ENCODE data around the gene PCDHB6.
A peak's percentile ranks its signal among the peaks of the same experiment; 100 is the strongest.
"Not testable (repeated sequence)": the region's sequence is repeated elsewhere in the genome, so short reads cannot be mapped to it uniquely, and the experiment has no call there.

PCDHB6 gene

GRCh38 chr5:141119250-141119649 lies 30.6 kb upstream of the PCDHB6 start:
- no peak overlapping the region for H3K4me3 ChIP-seq
- DNase-seq, result no peak
- no peaks in the 10 kb centered on the region for H3K27me3 ChIP-seq
- intact Hi-C loops (cut with DNase I; ENCODE audit: low total_unique reads), result no loop called here
- TF ChIP-seq CTCF (IDR thresholded peaks at IDR 0.05), result no peak
- H3K36me3 ChIP-seq, result no peaks in the 10 kb centered on the region
- peaks cover 0 to 59% (median 30%) of the 10 kb centered on the region in 3 donors for H3K9me3 ChIP-seq
- H3K27ac ChIP-seq, result no peak overlapping the region
- H3K4me1 ChIP-seq, result no peaks in the 10 kb centered on the region

DNA sequence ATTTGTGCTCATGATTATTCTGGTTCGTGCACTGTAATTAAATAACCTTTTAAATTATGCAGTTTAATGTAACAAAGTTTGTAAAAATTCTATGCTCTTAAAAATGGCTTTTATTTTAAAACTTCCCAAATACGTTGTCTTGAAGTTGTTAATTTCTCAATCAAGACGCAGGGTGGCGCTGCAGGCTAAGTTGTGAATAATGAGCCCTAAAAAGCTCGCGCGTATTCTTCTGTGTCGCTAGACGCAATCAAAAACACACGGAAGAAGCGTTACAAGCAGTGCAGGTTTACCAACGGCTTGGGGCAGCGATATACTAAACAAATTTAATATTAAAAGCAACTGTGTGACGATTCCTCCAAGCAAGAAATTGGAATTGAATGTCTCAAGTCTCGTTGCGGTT lies 28.3 kb upstream of the PCDHB6 start, which contains the start of gene PCDHB4:
TSS of gene PCDHB4 (plus strand) at position 256 of the 400 bp plus-strand sequence. CDS start 181 bp downstream, outside the sequence.
- Histone ChIP-seq H3K4me1 (no peaks in the 10 kb centered on the region), H3K36me3 (peaks cover 0 to 9% (median 0%) of the 10 kb centered on the region in 3 donors), H3K27ac (no peak within 1 kb of the TSS), H3K9me3 (peaks cover 0 to 55% (median 30%) of the 10 kb centered on the region in 3 donors), H3K27me3 (no peaks in the 10 kb centered on the region), H3K4me3 (peak within 1 kb of the TSS; percentile 32 to 41)
- TF ChIP-seq CTCF (IDR thresholded peaks at IDR 0.05), result peak in 1 of 2 experiments; percentile 28
- intact Hi-C loops (cut with DNase I; ENCODE audit: low total_unique reads), result no loop called here
- DNase-seq, result no peak

DNA sequence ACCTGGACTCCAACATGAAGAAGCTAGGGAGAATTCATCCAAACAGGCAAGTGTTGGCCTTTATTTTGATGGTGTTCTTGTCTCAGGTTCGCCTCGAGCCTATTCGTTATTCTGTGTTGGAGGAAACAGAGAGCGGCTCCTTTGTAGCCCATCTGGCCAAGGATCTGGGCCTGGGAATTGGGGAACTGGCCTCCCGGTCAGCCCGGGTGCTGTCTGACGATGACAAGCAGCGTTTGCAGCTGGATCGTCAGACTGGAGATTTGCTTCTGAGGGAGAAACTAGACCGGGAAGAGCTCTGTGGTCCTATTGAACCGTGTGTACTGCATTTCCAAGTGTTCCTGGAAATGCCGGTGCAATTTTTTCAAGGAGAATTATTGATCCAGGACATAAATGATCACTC lies 27.9 kb upstream of the PCDHB6 start:
- Histone ChIP-seq H3K4me1 (no peaks in the 10 kb centered on the region), H3K9me3 (peaks cover 0 to 55% (median 25%) of the 10 kb centered on the region in 3 donors), H3K36me3 (peaks cover 0 to 9% (median 4%) of the 10 kb centered on the region in 3 donors), H3K4me3 (peak overlapping the region; percentile 32 to 41), H3K27ac (no peak overlapping the region), H3K27me3 (no peaks in the 10 kb centered on the region)
- no peak for DNase-seq
- no peak for TF ChIP-seq CTCF (IDR thresholded peaks at IDR 0.05)
- intact Hi-C loops (cut with DNase I; ENCODE audit: low total_unique reads), result no loop called here

DNA sequence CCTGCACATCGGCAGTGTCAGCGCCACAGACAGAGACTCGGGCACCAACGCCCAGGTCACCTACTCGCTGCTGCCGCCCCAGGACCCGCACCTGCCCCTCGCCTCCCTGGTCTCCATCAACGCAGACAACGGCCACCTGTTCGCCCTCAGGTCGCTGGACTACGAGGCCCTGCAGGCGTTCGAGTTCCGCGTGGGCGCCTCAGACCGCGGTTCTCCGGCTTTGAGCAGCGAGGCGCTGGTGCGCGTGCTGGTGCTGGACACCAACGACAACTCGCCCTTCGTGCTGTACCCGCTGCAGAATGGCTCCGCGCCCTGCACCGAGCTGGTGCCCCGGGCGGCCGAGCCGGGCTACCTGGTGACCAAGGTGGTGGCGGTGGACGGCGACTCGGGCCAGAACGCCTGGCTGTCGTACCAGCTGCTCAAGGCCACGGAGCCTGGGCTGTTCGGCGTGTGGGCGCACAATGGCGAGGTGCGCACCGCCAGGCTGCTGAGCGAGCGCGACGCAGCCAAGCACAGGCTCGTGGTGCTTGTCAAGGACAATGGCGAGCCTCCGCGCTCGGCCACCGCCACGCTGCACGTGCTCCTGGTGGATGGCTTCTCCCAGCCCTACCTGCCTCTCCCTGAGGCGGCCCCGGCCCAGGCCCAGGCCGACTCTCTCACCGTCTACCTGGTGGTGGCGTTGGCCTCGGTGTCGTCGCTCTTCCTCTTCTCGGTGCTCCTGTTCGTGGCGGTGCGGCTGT lies 26.3 kb upstream of the PCDHB6 start:
- H3K4me3 ChIP-seq; H3K27ac ChIP-seq; DNase-seq; H3K27me3 ChIP-seq; H3K36me3 ChIP-seq; intact Hi-C loops (cut with DNase I; ENCODE audit: low total_unique reads); H3K4me1 ChIP-seq: not testable (repeated sequence)
- H3K9me3 ChIP-seq, result peaks cover 0 to 58% (median 23%) of the 10 kb centered on the region in 3 donors

DNA sequence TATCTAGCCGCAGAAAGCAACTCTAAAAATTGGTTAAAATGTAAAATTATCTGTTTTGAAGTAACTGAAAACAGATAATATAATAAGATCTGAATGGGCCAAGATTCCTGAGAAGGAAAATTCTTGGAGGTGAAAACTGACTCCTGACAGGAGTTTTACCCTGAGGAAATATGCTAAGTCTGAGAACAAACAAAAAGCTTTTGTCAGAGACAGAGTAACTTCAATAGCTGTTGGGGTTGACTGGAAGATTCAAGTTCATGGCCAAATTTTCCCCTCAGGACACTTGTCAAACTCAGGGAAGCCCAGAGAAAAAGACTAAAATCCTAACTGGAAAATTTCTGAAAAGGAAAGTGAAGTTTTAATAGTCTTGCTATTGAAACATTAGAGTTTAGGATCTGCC lies 22.6 kb upstream of the PCDHB6 start:
- Histone ChIP-seq H3K27me3 (no peaks in the 10 kb centered on the region), H3K27ac (no peak overlapping the region), H3K4me3 (no peak overlapping the region), H3K36me3 (peaks cover 0 to 9% (median 4%) of the 10 kb centered on the region in 3 donors), H3K9me3 (peaks cover 0 to 60% (median 18%) of the 10 kb centered on the region in 3 donors), H3K4me1 (no peaks in the 10 kb centered on the region)
- intact Hi-C loops (cut with DNase I; ENCODE audit: low total_unique reads), result no loop called here
- DNase-seq, result no peak
- TF ChIP-seq CTCF (IDR thresholded peaks at IDR 0.05), result no peak

DNA sequence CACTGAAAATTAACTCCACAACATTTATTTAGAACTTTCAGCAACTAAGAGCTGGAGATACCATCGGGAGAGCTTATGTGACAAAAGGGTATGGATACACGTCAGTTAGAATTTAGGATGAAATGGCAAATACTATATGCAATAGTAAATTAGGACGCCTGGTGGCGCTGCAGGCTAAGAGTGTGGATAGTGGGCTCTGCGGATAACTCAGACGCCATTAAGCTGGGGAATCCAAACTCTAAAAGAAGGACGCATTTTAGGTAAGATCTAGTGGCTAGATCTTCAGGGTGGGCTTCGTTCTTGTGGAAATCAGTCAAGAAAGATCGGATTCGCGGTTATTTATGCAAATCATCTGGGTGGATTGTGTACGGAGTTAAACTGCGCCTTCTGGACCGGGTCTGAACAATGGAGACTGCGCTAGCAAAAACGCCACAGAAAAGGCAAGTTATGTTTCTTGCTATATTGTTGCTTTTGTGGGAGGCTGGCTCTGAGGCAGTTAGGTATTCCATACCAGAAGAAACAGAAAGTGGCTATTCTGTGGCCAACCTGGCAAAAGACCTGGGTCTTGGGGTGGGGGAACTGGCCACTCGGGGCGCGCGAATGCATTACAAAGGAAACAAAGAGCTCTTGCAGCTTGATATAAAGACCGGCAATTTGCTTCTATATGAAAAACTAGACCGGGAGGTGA lies 14.7 kb upstream of the PCDHB6 start, which contains the start of gene PCDHB5:
TSS of gene PCDHB5 (plus strand) at position 177 of the 688 bp plus-strand sequence. CDS start at position 406, 229 bp downstream.
- TF ChIP-seq CTCF (IDR thresholded peaks at IDR 0.05), result peak in 1 of 2 experiments; percentile 20
- Histone ChIP-seq H3K4me1 (no peaks in the 10 kb centered on the region), H3K36me3 (peaks cover 0 to 10% (median 1%) of the 10 kb centered on the region in 3 donors), H3K27ac (no peak within 1 kb of the TSS), H3K27me3 (no peaks in the 10 kb centered on the region), H3K4me3 (peak within 1 kb of the TSS; percentile 34 to 45), H3K9me3 (peaks cover 5 to 78% (median 64%) of the 10 kb centered on the region in 3 donors)
- no peak for DNase-seq
- intact Hi-C loops (cut with DNase I; ENCODE audit: low total_unique reads), result no loop called here

Measured in tibial artery (tissue), 4 donors.